HL-60 (cell line): ENCODE data around the gene PLD5.

ENCODE experiments used
- DNase-seq, 2 experiments: peaks; one replicate each; pipeline ENCODE4 v3.0.0-alpha.2; 2010 to 2020; ENCODE audit warnings: low read depth in 1 of 2, low spot score in 1 of 2
- H3K27ac ChIP-seq: fragments of 250-450 bp; sonication (Bioruptor Pico); replicated peaks from 2 replicates; pipeline ENCODE4 v1.5.1; 2020; ENCODE audit warnings: mild to moderate bottlenecking, moderate library complexity
- H3K27me3 ChIP-seq: fragments of 250-450 bp; sonication (Bioruptor Pico); 2 replicates; pipeline ENCODE4 v1.5.1; 2021; ENCODE audit warnings: mild to moderate bottlenecking, moderate library complexity; ENCODE audit not compliant: insufficient read depth, poor library complexity, severe bottlenecking
- H3K4me3 ChIP-seq: replicated peaks from 2 replicates; pipeline ENCODE4 v1.5.1; 2011; ENCODE audit warnings: mild to moderate bottlenecking, control low read depth, low read length; ENCODE audit not compliant: insufficient read depth
- GABPA ChIP-seq: IDR thresholded peaks from 2 replicates; pipeline ENCODE4 v1.6.1; 2012; ENCODE audit warnings: low read depth
- POLR2AphosphoS5 ChIP-seq: IDR thresholded peaks from 2 replicates; pipeline ENCODE4 v1.6.1; 2012; ENCODE audit warnings: low read depth
- SPI1 ChIP-seq: IDR thresholded peaks from 2 replicates; pipeline ENCODE4 v1.6.1; 2012; ENCODE audit warnings: low read depth, mild to moderate bottlenecking, borderline replicate concordance
- TF ChIP-seq, protein P1 (sequence below): IDR thresholded peaks from one replicate; pipeline ENCODE4 v1.5.1; 2011; ENCODE audit warnings: low read length, control low read depth, inconsistent platforms; ENCODE audit not compliant: insufficient read depth
- TF ChIP-seq, protein P2 (sequence below): IDR thresholded peaks from 2 replicates; pipeline ENCODE4 v1.6.1; 2012; ENCODE audit warnings: low read depth; ENCODE audit not compliant: insufficient replicate concordance

PLD5 gene

DNA sequence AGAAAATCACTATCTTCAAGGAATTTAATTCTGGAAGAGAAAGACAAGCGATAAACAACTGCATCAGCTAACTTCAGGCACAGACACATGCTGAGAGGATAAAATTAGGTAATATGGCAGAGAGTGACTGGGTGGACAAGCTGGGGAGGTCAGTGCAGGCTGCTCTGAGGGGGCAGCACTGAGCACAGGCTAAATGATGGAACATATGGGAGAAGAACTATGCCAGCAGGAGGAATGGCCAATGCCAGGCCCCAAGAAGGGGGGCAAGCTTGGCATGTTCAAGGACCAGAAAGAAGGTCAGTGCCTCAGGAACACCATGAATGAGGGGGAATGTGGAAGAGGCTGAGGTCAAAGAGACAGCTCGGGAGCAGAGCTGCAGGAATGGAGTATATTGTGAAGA lies 334.9 kb downstream of the PLD5 start:
- TF ChIP-seq GABPA (no peak), POLR2AphosphoS5 (no peak), SPI1 (no peak)
- TF ChIP-seq, protein P1, sequence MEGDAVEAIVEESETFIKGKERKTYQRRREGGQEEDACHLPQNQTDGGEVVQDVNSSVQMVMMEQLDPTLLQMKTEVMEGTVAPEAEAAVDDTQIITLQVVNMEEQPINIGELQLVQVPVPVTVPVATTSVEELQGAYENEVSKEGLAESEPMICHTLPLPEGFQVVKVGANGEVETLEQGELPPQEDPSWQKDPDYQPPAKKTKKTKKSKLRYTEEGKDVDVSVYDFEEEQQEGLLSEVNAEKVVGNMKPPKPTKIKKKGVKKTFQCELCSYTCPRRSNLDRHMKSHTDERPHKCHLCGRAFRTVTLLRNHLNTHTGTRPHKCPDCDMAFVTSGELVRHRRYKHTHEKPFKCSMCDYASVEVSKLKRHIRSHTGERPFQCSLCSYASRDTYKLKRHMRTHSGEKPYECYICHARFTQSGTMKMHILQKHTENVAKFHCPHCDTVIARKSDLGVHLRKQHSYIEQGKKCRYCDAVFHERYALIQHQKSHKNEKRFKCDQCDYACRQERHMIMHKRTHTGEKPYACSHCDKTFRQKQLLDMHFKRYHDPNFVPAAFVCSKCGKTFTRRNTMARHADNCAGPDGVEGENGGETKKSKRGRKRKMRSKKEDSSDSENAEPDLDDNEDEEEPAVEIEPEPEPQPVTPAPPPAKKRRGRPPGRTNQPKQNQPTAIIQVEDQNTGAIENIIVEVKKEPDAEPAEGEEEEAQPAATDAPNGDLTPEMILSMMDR = no peak
- TF ChIP-seq, protein P2, sequence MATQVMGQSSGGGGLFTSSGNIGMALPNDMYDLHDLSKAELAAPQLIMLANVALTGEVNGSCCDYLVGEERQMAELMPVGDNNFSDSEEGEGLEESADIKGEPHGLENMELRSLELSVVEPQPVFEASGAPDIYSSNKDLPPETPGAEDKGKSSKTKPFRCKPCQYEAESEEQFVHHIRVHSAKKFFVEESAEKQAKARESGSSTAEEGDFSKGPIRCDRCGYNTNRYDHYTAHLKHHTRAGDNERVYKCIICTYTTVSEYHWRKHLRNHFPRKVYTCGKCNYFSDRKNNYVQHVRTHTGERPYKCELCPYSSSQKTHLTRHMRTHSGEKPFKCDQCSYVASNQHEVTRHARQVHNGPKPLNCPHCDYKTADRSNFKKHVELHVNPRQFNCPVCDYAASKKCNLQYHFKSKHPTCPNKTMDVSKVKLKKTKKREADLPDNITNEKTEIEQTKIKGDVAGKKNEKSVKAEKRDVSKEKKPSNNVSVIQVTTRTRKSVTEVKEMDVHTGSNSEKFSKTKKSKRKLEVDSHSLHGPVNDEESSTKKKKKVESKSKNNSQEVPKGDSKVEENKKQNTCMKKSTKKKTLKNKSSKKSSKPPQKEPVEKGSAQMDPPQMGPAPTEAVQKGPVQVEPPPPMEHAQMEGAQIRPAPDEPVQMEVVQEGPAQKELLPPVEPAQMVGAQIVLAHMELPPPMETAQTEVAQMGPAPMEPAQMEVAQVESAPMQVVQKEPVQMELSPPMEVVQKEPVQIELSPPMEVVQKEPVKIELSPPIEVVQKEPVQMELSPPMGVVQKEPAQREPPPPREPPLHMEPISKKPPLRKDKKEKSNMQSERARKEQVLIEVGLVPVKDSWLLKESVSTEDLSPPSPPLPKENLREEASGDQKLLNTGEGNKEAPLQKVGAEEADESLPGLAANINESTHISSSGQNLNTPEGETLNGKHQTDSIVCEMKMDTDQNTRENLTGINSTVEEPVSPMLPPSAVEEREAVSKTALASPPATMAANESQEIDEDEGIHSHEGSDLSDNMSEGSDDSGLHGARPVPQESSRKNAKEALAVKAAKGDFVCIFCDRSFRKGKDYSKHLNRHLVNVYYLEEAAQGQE = no peak
- no peak overlapping the region for H3K27ac ChIP-seq
- H3K27me3 ChIP-seq = no peaks in the 10 kb centered on the region
- H3K4me3 ChIP-seq = no peak overlapping the region
- DNase-seq = no peak

DNA sequence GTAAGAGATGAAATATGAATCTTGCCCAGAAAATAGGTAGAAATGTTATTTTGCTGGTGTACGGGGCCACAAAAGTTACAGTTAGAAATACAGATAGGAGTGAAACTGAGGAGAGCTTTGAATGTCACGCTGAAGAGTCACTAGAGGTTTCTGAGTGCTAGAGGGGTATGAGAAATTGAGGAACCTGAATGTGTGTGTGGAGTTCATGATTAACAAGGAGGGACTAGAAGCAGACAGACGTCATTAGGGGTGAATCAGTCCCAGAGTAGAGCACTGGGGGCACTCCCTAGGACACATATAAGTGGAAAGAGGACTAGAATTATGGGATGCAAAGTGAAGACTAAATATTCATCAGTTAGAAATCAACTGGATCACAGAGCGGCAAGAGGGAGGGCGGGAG lies 336.7 kb downstream of the PLD5 start:
- H3K4me3 ChIP-seq = no peak overlapping the region
- DNase-seq = peak in 1 of 2 experiments; percentile 39
- H3K27ac ChIP-seq = peak overlapping the region; percentile 59
- TF ChIP-seq GABPA (no peak), POLR2AphosphoS5 (no peak), SPI1 (no peak)
- TF ChIP-seq, protein P2 = no peak
- TF ChIP-seq, protein P1 = no peak
- H3K27me3 ChIP-seq = no peaks in the 10 kb centered on the region

DNA sequence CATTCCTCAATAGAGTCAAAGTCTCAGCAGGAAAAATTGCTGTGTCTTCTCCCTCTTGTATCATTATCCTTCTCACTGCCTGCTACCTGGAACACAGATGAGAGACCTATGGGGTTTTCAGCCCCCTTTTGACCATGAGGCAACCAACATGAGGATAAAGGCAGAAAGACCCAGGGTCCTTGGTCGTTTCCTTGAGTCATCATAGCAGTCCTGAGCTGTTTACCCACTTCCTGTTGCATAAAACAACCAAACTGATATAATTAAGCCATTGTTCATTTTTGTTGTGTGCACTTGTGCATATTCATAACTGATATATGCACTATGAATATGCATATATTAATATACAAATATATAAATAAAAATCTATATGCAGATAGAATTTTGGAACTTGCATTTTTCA lies 337.3 kb downstream of the PLD5 start:
- H3K27me3 ChIP-seq = no peaks in the 10 kb centered on the region
- TF ChIP-seq, protein P2 = no peak
- TF ChIP-seq, protein P1 = no peak
- TF ChIP-seq GABPA = no peak
- H3K27ac ChIP-seq = peak overlapping the region; percentile 59
- H3K4me3 ChIP-seq = no peak overlapping the region
- peak in 1 of 2 experiments; percentile 26 for DNase-seq
